Stimulated activated naive CD4-positive, alpha-beta T cell treated with Interleukin-2 at 50 U/mL for 16 hours (primary cell): ENCODE results near the gene OR10G7.

Experiments used
- DNase-seq: peaks from one replicate; lab custom pipeline; 2025; lab: John Stamatoyannopoulos, UW

Gene OR10G7

DNA sequence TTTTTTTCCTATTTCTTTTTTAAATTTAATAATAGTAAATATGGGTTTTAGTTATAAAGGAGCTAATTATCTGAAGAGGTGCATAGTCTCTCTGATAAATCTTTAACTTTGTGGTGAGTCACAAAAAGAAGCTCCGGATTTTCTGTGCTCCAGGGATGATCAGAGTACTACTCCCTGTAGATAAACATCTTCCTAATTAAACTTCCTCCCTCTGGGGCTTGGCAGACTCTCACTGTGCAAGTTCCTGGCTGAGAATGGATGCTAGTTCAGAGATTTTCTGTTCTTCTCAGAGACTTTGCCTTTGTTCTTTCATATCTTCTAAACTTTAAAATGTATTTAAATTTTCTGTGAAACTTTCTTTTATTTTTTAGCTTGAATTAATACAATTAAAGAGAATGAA, at the start of gene OR10G7:
TSS of gene OR10G7 (minus strand) at position 72 of the 400 bp plus-strand sequence. CDS start 2,324 bp downstream, outside the sequence.
- DNase-seq, result no peak

GRCh38 chr11:124085997-124086846, 45.1 kb upstream of the OR10G7 start:
- DNase-seq, result no peak

DNA sequence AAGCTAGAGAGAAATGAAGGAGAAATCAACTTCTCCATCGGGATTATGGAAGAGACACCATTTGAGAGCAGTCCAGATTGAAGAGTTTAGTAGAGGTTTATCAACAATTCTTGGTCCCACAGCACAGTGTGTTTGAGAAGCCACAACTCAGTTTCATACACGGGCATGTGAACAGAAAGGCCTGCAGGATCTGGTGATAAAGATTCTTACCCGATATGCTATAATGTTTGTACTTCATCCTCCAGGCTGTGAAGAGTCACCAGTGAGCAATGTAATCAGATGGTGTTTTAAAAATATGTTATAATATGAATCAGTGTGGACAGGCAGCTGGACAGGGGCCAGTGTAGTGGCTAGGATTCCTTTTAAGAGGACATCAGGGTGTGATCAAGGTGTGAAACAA, 44.5 kb upstream of the OR10G7 start:
- DNase-seq, result no peak

DNA sequence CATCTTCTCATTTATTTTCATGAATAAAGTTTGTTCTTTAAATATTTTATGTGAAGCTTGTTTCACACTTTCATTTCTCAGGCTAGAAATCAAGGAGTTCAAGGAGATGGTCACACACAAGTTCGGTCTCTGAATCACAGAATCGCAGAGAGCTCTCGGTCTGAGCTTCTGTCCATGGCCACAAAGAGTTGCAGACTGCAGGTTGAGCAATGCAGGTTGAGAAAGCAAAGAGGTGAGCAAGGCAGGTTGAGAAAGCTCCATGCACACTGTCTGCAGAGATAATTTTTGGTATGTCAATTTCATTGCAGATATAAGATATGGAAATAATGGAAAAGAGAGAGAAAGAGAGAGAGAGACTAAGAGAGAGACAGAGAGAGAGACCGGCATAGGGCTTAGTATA, 41.2 kb upstream of the OR10G7 start:
- no peak for DNase-seq

GRCh38 chr11:124081483-124081882, 40.4 kb upstream of the OR10G7 start:
- no peak for DNase-seq

DNA sequence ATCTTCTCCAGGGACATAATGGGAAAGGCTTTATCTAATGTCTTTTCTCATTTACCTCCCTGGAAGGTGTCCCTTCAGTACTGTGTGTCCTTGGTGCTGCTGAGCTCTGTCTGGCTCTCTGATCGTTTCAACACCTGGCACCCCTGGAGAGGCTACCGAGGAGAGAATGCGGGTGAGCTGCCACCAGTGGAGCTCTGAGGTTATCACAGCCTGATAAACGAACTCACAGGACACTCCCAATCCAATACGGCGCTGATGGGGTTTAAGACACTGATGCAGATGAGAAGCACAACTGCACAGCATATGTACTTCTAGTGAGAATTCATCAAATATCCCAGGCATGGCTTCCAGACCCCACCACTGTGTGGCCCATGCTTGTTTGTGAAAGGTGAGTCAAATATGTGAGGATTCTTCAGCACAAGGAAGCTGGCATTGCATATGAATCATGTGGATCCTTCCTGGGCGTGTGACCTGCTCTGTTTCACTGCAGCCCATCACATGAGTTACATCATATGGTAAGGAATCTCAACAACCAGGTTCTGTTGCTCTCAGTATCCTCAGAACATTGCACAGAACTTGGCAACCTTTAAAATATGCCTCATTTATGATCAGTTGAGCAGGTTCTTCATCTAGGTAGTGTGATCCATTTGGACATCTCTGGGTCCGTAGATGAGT, 39.3 kb upstream of the OR10G7 start:
- DNase-seq, result no peak

DNA sequence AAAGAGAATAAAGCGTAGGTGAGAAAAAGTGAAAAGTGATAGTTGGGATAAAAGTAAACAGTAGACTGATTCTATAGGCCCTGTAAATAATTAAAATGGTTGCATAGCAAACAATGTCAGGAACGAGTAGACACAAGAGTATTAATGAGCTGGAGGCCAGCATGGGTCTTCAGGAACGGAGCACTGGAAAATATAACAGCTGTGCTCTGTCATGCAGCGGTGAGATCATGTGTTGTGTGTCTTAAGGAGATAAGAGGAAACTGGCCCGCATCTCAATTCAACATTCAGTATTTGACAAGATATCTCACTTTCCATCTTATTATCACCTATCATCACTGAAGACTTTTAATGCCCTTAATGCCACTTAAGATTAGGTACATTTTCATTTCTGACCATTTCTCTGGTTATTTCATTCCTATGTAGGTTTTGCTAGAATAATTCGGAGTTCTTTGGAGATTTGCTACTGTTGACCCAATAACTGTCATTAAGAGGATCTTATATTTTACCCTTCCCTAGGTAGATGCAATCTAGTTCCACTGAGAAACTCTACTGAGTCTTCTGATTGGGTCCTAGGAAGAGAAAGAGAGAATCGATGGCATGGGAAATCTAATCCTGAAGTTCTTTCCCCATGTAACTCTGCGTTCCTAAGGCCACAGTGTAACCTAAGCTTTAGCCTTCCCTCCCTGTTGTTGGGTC, 38.7 kb upstream of the OR10G7 start:
- no peak for DNase-seq

DNA sequence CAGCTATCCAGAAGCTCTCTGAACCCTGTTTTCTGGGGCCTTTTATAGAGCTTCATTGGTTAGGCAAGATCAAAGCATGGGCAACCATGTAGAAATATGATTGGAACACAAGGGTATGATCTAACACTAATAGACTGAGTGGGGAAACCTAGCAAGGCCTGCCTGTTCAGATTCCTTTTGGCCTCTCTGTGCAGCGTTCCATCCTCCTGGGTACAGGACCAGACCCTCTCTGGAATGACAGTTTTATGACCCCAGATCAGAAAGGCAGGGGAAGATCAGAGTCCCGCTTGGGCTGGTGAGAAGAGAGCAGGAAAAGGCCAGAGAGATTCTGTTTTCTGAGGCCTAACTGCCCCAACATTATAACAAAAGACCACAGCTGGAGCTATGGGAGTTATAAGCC, 37.5 kb upstream of the OR10G7 start:
- DNase-seq, result no peak

DNA sequence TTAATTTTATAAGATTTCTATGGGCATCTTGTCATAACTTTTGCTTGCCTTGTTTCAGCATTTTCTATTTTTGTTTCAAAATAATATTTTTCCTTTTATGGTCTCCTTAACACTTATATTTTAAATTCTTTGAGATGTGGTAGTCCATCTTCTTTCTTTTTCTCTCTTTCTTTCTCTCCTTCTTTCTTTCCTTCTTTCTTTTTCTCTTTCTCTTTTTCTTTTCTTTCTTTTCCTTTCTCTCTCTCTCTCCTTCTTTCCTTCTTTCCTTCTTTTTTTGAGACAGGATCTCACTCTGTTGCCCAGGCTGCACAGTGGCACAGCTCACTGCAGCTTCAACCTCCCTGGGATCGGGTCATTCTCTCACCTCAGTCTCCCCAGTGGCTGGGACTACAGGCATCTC, 36.1 kb upstream of the OR10G7 start:
- DNase-seq, result no peak

- no peak for DNase-seq
Observed at GRCh38 chr11:124075841-124076651, 34.9 kb upstream of the OR10G7 start.

- no peak for DNase-seq
Observed at GRCh38 chr11:124075492-124075840, 34.3 kb upstream of the OR10G7 start.

- no peak for DNase-seq
Observed at GRCh38 chr11:124074554-124074953, 33.4 kb upstream of the OR10G7 start.

GRCh38 chr11:124072147-124072546, 31.0 kb upstream of the OR10G7 start:
- no peak for DNase-seq

- no peak for DNase-seq
Observed at GRCh38 chr11:124071623-124071948, 30.5 kb upstream of the OR10G7 start.

GRCh38 chr11:124070915-124071622, 29.9 kb upstream of the OR10G7 start:
- peak; percentile 47 for DNase-seq

DNA sequence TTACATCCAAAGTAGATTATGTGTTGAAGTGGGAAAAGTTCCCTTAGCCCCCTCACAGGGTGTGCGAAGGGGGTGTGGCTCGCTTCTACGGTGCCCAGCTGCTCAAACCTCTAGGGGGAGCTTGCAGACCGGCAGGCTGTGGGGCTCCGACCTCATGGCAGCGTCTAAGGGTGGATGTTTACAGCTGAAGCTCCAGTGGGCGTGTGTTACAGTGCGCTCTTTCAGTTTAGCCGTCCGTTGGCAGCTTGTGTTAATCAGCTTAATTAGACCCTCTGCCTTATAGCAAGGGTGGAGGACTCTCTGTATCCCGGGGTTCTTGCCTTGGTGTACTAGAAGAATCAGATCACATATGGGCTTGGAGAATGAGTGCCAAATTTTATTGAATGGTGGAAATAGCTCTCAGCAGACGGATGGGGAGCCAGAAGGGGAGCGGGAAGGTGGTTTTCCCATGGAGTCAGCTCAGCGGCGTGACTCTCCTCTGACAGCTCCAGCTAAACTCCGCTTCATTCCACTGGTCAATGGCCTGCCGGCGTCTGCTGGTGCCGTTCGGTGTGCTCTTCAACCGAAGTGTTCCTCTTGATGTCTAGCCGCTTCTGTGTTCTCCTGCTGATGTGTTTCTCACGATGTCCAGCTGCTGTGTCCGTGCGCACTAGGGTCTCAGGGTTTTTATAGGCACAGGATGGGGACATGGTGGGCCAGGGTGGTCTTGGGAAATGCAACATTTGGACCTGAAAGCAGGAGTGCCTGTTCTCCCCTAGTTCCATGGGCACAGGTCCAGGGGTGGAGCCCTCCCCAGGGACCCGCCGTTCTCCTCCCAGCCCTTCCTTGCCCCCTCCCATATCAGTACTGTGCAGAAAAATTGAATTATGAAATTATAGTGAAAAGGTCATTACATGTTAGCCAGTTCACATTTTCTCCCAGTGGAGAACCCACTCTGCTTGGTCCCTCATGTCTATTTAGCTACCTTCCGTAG, 28.6 kb upstream of the OR10G7 start:
- peak; percentile 15 for DNase-seq

GRCh38 chr11:124068601-124069110, 27.5 kb upstream of the OR10G7 start:
- no peak for DNase-seq

DNA sequence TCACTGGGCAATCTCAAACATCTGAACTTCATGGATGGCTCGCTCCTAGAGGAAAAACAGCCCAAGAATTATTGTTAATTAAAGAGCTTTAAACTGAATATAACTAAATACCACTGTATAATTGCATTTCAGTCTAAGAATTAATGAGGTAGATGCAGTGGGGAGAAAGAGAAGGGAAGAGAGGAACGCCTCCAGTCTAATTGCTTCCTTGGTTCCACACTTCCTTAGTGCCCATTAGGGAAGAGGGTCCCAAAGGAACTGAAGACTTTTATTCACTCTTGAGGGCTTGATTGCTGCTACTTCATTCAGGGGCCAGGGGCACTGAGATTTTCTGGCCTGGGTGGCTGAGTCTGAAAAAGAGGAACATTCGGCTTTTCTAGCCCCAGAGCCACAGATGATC, 11.8 kb upstream of the OR10G7 start:
- no peak for DNase-seq

DNA sequence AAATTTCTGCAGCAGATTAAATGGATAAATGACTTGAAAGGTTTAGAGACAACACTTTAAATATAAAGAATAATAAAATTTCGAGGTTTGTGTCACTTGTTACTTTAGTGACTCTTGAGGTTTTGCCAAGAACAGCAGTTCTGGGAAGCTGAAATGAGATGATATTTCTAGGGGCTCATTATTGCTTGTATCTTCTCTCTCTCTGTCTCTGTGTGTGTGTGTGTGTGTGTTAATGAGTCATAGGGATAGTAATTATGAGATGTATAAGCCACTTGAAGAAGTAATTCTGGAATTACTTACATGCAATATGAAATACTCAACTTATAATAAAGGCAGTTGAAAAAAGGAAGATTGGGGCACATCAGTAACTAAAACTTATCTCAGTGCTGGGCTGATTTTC, 9.6 kb upstream of the OR10G7 start:
- DNase-seq, result no peak

GRCh38 chr11:124043420-124043819, 2.3 kb upstream of the OR10G7 start:
- no peak for DNase-seq
